HCT116 (cell line): Measurements from ENCODE around the gene YTHDF1. TPM values are rescaled to one million over a fixed set of nuclear protein-coding genes. Genes with fewer than 3 reads are reported as not detected.

Source experiments
- ATAC-seq: fragments of 200-7000 bp; cut with Tn5 transposase; 2 replicates; pipeline ENCODE4 v1.9.1; 2020; ENCODE audit warnings: mild to moderate bottlenecking, moderate library complexity
- BruUV-seq: library from RNA; stranded (reverse); fragments of 400-500 nt; replicated peaks from 2 replicates; lab custom pipeline; 2021; lab: Mats Ljungman, UMichigan
- CTCF ChIA-PET: fragments of 300-600 bp; sonication (Branson Sonifier 250); formaldehyde crosslinking; loops from one replicate; lab custom pipeline; 2021; ENCODE audit warnings: antibody characterized with exemption; lab: Charles Lee
- POLR2A ChIA-PET: fragments of 300-600, 350-600 bp; sonication (Branson Sonifier 250); formaldehyde crosslinking; loops from one replicate; lab custom pipeline; 2021; ENCODE audit warnings: antibody characterized with exemption; lab: Charles Lee
- RAD21 ChIA-PET, 2 experiments: fragments of 300-600 bp; sonication (Branson Sonifier 250); formaldehyde crosslinking; loops; one replicate each; lab custom pipeline; 2023; ENCODE audit warnings: low total read pairs in 2 of 2; ENCODE audit not compliant: uncharacterized antibody in 2 of 2, unreplicated experiment in 2 of 2, low non-redundant PET in 1 of 2; lab: Charles Lee
- DNase-seq: peaks from one replicate; pipeline ENCODE4 v3.0.0-alpha.2; 2010; ENCODE audit warnings: low read depth, low spot score
- H2AFZ ChIP-seq: fragments of 200-600 bp; shearing (Covaris generic), sonication (generic); 2 replicates; pipeline ENCODE4 v1.6.1; 2017; ENCODE audit warnings: low read depth, mixed run types, mixed read lengths, antibody characterized with exemption, low read length; ENCODE audit not compliant: poor library complexity, severe bottlenecking
- H3K27ac ChIP-seq: 2 replicates; pipeline ENCODE4 v1.5.1; 2012; ENCODE audit warnings: low read depth, low read length
- H3K27me3 ChIP-seq: fragments of 200-600 bp; sonication (generic); 2 replicates; pipeline ENCODE4 v1.6.1; 2016; ENCODE audit warnings: mixed run types, low read length, mixed read lengths; ENCODE audit not compliant: insufficient read depth
- H3K36me3 ChIP-seq, 2 experiments: fragments of 200-500 bp in 1 of 2; fragments of 200-600 bp in 1 of 2; sonication (Bioruptor generic) in 1 of 2; sonication (generic) in 1 of 2; 2 replicates each; pipeline versions ENCODE4 v1.5.1 to v1.6.1; 2014 to 2016; ENCODE audit warnings: low read length in 2 of 2, inconsistent platforms in 1 of 2, mixed read lengths in 1 of 2, mixed run types in 1 of 2; ENCODE audit not compliant: insufficient read depth in 2 of 2, control insufficient read depth in 1 of 2
- H3K4me1 ChIP-seq, 2 experiments: fragments of 200-600 bp in 1 of 2; sonication (generic) in 1 of 2; 2 replicates each; pipeline versions ENCODE4 v1.5.1 to v1.6.1; 2012 to 2017; ENCODE audit warnings: low read length in 2 of 2, inconsistent platforms in 1 of 2, mild to moderate bottlenecking in 1 of 2, mixed read lengths in 1 of 2, mixed run types in 1 of 2, moderate library complexity in 1 of 2; ENCODE audit not compliant: insufficient read depth in 2 of 2, control insufficient read depth in 1 of 2
- H3K4me2 ChIP-seq: fragments of 200-600 bp; sonication (generic); 2 replicates; pipeline ENCODE4 v1.6.1; 2017; ENCODE audit warnings: mixed run types, low read length, mixed read lengths
- H3K4me3 ChIP-seq, 2 experiments: fragments of 200-600 bp in 1 of 2; sonication (generic) in 1 of 2; replicated peaks in 1 of 2; 2 replicates each; pipeline ENCODE4 v1.5.1; 2011 to 2016; ENCODE audit warnings: low read length in 2 of 2, control low read depth in 1 of 2, low read depth in 1 of 2, mild to moderate bottlenecking in 1 of 2, mixed read lengths in 1 of 2, mixed run types in 1 of 2
- H3K79me2 ChIP-seq: fragments of 200-600 bp; sonication (generic); 2 replicates; pipeline ENCODE4 v1.6.1; 2017; ENCODE audit warnings: mild to moderate bottlenecking, mixed run types, low read length, moderate library complexity, mixed read lengths; ENCODE audit not compliant: insufficient read depth
- H3K9ac ChIP-seq: fragments of 200-600 bp; sonication (generic); 2 replicates; pipeline ENCODE4 v1.6.1; 2016; ENCODE audit warnings: low read length, mixed read lengths
- H3K9me2 ChIP-seq: fragments of 200-600 bp; sonication (generic), shearing (Covaris generic); 2 replicates; pipeline ENCODE4 v1.6.1; 2017; ENCODE audit warnings: mixed run types, mild to moderate bottlenecking, moderate library complexity; ENCODE audit not compliant: insufficient read depth
- H3K9me3 ChIP-seq, 2 experiments: fragments of 200-500 bp in 1 of 2; fragments of 200-600 bp in 1 of 2; sonication (Bioruptor generic) in 1 of 2; sonication (generic) in 1 of 2; 2 replicates each; pipeline ENCODE4 v1.6.1; 2014 to 2017; ENCODE audit warnings: low read length in 2 of 2, mixed read lengths in 2 of 2, inconsistent platforms in 1 of 2, low read depth in 1 of 2, mild to moderate bottlenecking in 1 of 2, mixed run types in 1 of 2, moderate library complexity in 1 of 2; ENCODE audit not compliant: control insufficient read depth in 1 of 2, insufficient read depth in 1 of 2
- H4K20me1 ChIP-seq: fragments of 200-600 bp; sonication (generic), shearing (Covaris generic); 2 replicates; pipeline ENCODE4 v1.6.1; 2017; ENCODE audit warnings: mixed run types, mild to moderate bottlenecking, moderate library complexity; ENCODE audit not compliant: insufficient read depth
- ATF3 ChIP-seq: IDR thresholded peaks from 2 replicates; pipeline ENCODE4 v1.6.1; 2012
- CBX3 ChIP-seq: IDR thresholded peaks from 2 replicates; pipeline ENCODE4 v1.6.1; 2012; ENCODE audit warnings: low read depth
- CTCF ChIP-seq, 3 experiments: fragments of 200-600 bp in 1 of 3; sonication (generic) in 1 of 3; IDR thresholded peaks in 2 of 3; conservative IDR thresholded peaks in 1 of 3; 2 replicates each; pipeline ENCODE4 v1.5.1; 2012 to 2017; ENCODE audit warnings: low read depth in 2 of 3, low read length in 2 of 3, antibody characterized with exemption in 1 of 3, borderline replicate concordance in 1 of 3, control low read depth in 1 of 3, mild to moderate bottlenecking in 1 of 3, mixed read lengths in 1 of 3, mixed run types in 1 of 3, moderate library complexity in 1 of 3; ENCODE audit not compliant: insufficient read depth in 1 of 3
- EGR1 ChIP-seq: IDR thresholded peaks from 2 replicates; pipeline ENCODE4 v1.6.1; 2012; ENCODE audit warnings: low read depth
- ELF1 ChIP-seq: IDR thresholded peaks from 2 replicates; pipeline ENCODE4 v1.6.1; 2012; ENCODE audit warnings: low read depth, borderline replicate concordance
- EZH2 ChIP-seq: fragments of 200-600 bp; sonication (generic); IDR thresholded peaks from 2 replicates; pipeline ENCODE4 v1.6.1; 2017; ENCODE audit warnings: antibody characterized with exemption, mixed run types
- EZH2phosphoT487 ChIP-seq: fragments of 200-600 bp; IDR thresholded peaks from 2 replicates; pipeline ENCODE4 v1.6.1; 2018; ENCODE audit warnings: antibody characterized with exemption, borderline replicate concordance
- FOSL1 ChIP-seq: IDR thresholded peaks from 2 replicates; pipeline ENCODE4 v1.6.1; 2012; ENCODE audit warnings: low read depth
- JUND ChIP-seq: IDR thresholded peaks from 2 replicates; pipeline ENCODE4 v1.6.1; 2012
- POLR2AphosphoS5 ChIP-seq: IDR thresholded peaks from 2 replicates; pipeline ENCODE4 v1.6.1; 2011; ENCODE audit warnings: mild to moderate bottlenecking, low read depth, low read length, moderate library complexity
- RAD21 ChIP-seq: IDR thresholded peaks from 2 replicates; pipeline ENCODE4 v1.6.1; 2012; ENCODE audit warnings: low read depth, mild to moderate bottlenecking
- REST ChIP-seq: IDR thresholded peaks from 2 replicates; pipeline ENCODE4 v1.6.1; 2012; ENCODE audit warnings: low read depth
- YY1 ChIP-seq: IDR thresholded peaks from 2 replicates; pipeline ENCODE4 v1.6.1; 2011; ENCODE audit warnings: low read length, low read depth, moderate library complexity, mild to moderate bottlenecking; ENCODE audit not compliant: insufficient replicate concordance; ENCODE audit errors: extremely low read depth
- ZFX ChIP-seq: fragments of 450-650 bp; IDR thresholded peaks from 2 replicates; pipeline ENCODE4 v1.6.1; 2017
- intact Hi-C: fragments of 100-400 bp; cut with micrococcal nuclease; formaldehyde crosslinking; loops from 2 replicates; pipeline ENCODE4 v1.10.0; 2022
- total RNA-seq: library from RNA; stranded (reverse); gene quantifications from one replicate; pipeline ENCODE4 v1.2.1, GENCODE V29; 2021; ENCODE audit not compliant: unreplicated experiment

Gene YTHDF1
- total RNA-seq, 1 experiment from 2014 or later = 42.8 TPM

GRCh38 chr20:63188641-63189321 is 27.1 kb downstream of the YTHDF1 start:
- RAD21 ChIA-PET = no interaction called here
- no peaks in the 10 kb centered on the region for H3K79me2 ChIP-seq
- H3K4me3 ChIP-seq = no peak overlapping the region
- no peaks in the 10 kb centered on the region for H3K27me3 ChIP-seq
- H3K4me1 ChIP-seq = peaks cover 14 to 27% of the 10 kb centered on the region in 2 experiments
- no peak for TF ChIP-seq CTCF (IDR thresholded peaks at IDR 0.05 in 2 of 3, conservative IDR thresholded peaks at IDR 0.05 in 1 of 3; ENCODE audit: borderline replicate concordance in 1 of 3, insufficient read depth in 1 of 3, low read depth in 2 of 3, low read length in 2 of 3)
- no peak for TF ChIP-seq ATF3
- no peak for TF ChIP-seq EZH2
- TF ChIP-seq REST = no peak
- no peak for TF ChIP-seq EZH2phosphoT487
- no peak for TF ChIP-seq RAD21
- no peak for TF ChIP-seq EGR1
- TF ChIP-seq POLR2AphosphoS5 = no peak
- TF ChIP-seq ELF1 = no peak
- no peak for TF ChIP-seq JUND
- no peak for TF ChIP-seq FOSL1
- TF ChIP-seq CBX3 = no peak
- TF ChIP-seq YY1 = no peak
- no peak for TF ChIP-seq ZFX
- no peak for ATAC-seq
- CTCF ChIA-PET = no interaction called here
- DNase-seq = no peak
- no peak overlapping the region for H3K9ac ChIP-seq
- no peak overlapping the region for H3K27ac ChIP-seq
- POLR2A ChIA-PET = no interaction called here
- intact Hi-C loops = no loop called here
- H3K36me3 ChIP-seq = no peaks in the 10 kb centered on the region
- H4K20me1 ChIP-seq = no peaks in the 10 kb centered on the region
- no peaks in the 10 kb centered on the region for H3K9me2 ChIP-seq
- H2AFZ ChIP-seq = no peak overlapping the region
- no TSS peak for BruUV-seq
- H3K9me3 ChIP-seq = no peaks in the 10 kb centered on the region
- no peak overlapping the region for H3K4me2 ChIP-seq
